GM19240 (cell line): Measurements from ENCODE around the gene SLC22A23.

Experiments
- DNase-seq: peaks from one replicate; pipeline ENCODE4 v3.0.0; 2011; ENCODE audit warnings: low spot score; ENCODE audit not compliant: insufficient read length

SLC22A23 gene

DNA sequence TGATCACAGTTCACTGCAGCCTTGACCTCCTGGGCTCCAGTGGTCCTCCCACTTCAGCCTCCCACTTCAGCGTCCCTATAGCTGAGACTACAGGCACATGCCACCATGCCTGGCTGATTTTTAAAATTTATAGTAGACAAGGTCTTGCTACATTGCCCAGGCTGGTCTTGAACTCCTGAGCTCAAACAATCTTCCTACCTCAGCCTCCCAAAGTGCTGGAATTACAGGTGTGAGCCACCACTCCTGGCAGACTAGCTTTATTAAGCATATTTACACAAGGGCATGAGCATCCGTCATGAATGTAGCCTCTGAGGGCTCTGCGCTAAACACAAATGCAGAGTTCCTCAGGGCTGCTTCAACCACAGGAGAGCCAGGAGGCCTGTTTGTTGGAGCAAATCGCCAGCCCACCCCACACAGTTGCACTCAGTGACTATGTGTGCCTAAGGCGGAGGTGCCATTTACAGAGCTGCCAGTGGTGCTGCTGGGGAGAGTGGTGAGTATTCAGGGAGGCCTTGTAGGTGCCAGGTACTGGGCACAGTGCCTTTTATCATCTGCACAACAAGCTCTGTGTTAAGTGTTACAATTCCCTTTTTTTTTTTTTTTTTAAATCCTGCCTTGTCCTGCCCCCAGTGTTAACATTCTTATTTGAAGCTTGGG is 119.9 kb downstream of the SLC22A23 start:
- no peak for DNase-seq

GRCh38 chr6:3336066-3336786 is 120.6 kb downstream of the SLC22A23 start:
- DNase-seq: no peak

DNA sequence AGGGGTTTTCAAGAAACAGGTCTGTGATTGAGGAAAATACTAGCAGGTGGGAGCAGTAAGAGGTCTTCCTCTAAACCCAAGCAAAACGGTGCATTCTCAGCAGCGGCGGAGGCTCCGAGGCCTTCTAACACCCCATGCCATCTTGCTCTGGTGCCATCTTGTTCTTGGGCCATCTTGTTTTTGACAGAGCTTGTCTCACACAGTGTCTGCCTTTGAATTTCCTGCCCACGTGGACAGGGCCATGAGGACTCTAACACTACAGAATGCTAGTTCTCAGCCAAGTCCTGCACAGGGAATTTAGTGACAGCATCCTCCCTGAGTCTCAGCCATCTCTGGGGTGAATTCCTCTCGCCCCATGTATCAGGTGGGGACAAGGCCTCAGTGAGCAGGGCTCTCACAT is 121.7 kb downstream of the SLC22A23 start:
- DNase-seq: no peak

DNA sequence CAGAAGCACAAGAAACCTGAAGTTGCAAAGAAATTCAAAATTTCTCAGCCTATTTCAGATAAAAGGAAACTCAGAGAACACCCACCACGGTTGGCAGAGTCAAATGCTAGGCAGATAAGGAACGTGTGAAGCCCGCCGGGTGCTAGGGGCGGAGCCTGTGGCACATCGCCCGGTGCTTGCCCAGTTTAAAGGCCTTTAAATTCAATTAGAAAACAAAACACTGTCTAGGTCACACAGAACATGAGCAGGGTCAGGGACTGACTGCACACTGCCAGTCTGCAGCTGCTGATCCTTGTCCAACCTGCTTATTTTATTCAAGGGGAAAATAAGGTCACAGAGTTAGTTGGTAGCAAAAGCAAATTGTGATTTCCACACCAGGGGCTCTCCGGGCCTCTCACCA is 122.3 kb downstream of the SLC22A23 start:
- no peak for DNase-seq

GRCh38 chr6:3333263-3333662 is 123.6 kb downstream of the SLC22A23 start:
- DNase-seq: peak; percentile 32

- DNase-seq: no peak
These were observed 124.9 kb downstream of the SLC22A23 start for GRCh38 chr6:3331971-3332370.

DNA sequence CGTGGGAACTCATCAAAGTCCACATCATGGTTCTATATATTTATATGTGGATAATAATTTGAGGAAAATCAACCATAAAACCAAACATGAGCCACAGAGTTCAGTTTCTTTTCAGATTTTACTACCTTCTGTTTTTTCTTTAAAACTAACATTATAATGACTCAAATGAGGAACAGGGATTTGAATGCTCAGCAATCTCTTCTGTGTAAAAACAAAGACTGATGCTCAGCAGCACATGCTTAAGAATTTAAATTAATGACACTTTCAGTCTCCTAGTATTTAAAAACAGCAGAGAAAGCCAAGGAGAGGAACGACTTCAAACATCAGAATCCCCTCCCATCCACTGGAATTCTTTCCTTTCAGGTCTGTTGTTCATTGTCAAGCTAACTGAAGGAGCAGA is 125.4 kb downstream of the SLC22A23 start:
- no peak for DNase-seq

DNA sequence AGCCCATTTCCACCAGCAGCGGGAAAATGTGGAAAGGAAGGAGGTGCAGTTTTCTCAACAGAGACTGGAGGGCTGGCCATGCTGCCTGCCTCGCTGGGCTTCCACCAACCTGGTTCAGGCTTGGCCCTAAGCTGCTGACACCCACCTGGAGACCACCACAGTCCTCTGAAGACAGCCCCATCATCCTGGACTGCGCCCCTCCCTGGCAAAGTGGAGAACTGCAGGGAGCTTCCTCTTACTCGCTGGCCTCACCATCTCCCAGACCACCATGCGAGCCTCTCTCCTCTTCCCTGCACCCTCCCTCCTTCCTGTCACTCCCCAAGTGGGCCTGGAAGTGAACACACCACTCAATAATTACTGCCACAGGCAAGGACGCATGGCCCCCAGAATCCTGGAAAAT is 126.7 kb downstream of the SLC22A23 start:
- DNase-seq: no peak

- no peak for DNase-seq
These were observed 127.3 kb downstream of the SLC22A23 start for GRCh38 chr6:3329393-3330051.

GRCh38 chr6:3328796-3329195 is 128.1 kb downstream of the SLC22A23 start:
- DNase-seq: no peak

- DNase-seq: no peak
These were observed 128.7 kb downstream of the SLC22A23 start for GRCh38 chr6:3328145-3328544.

DNA sequence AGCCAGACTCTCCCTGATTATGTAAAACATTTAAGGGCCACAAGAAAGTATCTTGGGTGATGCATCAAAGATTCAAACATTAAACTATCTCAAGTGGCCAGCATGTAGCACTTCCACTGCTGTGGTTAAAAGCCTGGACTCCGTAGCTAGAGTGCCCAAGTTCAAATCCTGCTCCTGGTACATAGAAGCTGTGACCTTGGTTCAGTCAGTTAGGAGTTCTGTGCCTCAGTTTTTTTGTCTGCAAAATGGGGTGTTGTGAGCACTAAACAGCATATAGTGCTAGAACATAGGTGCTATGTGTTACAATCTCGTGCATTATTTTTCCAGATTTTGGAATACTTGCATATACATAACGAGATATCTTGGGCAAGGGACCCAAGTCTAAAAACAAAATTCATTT is 129.4 kb downstream of the SLC22A23 start:
- DNase-seq: no peak

GRCh38 chr6:3326981-3327380 is 129.9 kb downstream of the SLC22A23 start:
- no peak for DNase-seq

DNA sequence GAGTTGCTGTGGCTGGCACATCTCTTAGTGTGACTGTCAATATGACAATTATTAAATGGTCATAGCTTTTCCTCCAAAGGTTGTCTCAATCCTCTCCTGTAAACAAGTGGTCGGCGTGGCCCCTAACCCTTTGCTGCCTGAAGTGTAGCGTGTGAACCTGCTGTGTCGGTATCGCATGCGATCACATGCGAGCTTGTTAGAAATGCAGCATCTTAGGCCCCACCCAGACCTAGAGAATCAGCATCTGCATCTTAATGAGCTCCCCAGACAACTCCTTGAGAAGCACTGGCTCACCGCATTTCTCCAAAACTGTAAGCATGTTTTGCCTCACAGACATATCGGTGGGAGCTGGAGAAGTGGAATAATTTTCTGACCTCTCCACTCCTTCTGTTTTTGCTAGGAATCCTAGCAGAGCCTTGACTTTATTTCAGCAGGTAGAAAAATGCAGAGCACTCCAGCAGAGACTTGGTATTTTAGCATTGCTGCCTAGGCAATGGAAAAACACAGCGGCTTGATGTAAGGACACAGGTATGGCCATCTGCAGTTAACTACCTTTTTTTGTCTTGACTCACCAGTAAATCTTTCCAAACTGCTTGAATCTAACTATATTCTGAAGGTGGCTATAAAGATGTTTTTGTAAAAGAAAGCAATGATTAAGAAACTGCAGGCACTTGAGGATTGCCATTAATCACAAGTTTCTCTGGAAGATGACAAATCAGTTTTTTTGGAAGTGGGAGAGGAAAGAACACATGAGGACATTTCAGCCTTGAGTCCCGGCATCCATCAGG is 130.5 kb downstream of the SLC22A23 start:
- no peak for DNase-seq

DNA sequence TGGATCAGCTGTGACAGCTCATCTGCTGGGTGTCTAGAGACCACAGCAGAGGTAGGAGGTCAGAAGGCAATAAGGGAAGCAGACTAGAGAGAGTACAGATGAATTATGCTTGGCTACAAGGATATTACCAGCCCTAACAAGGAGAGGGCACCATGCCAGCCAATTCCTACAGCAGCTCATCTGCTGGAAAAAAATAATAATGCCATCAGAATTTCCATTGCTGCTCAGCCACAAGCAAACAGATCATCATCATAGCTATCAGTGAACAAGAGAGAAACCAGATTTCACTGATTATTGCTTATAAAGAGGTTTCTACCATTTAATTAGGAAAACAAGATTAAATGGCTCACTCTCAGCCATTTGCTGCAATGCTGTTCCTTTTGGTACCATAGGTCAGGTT is 131.6 kb downstream of the SLC22A23 start:
- no peak for DNase-seq

DNA sequence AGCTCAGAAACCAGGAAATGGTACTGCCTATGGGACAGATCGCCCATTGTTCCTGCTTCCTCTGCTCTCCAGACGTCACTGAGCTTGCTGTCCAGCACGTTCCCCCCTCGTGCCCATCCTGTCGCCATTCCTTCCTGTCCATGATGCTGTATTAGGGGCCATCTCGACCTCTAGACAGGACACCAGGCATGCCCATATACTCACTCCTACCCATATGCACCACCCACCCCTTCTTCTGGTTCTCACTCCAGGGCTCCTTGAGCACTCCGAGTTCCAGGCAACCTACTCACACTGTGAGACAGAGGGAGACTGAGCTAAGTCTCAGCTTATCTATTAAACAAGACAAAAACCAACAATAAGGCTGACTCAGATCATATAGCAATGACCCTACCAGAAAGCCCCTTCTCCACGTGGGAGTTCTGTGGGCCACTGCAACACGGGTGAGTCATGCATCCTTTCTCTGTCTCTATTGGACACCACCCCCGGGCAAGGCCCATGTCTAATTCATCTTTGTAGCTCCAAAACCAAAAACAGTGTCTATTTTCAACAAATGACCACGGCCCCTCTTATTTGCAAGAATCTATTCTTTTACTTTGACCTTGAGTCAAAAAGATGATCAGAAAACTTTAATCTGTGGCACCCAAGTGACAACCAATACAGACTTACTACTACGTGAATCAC is 132.4 kb downstream of the SLC22A23 start:
- no peak for DNase-seq

DNA sequence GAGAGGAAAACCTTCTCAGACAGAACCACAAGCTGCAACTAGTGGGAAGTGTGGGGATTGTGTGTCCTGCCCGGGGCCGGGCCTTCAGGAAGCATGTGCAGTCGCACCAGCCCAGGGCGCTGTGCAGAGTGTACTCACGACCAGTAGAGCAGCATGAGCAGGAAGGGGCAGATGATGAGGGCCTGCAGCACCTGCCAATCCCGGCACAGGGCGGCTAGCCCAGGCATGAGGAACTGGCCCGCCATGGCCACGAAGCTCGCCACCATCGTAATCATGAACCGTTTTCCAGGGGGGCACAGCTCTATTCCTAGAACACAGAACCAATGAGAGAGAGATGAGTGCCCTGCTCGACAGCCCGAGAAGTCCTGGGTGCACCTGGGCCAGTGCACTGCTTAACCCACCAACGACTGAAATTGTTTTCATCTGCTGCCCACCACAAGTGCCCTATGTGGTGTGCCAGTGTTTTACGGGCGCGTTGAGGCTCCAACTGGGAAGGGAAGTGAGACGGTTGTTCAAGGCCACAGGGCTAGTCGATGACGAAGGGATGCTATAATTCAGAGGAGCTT is 133.1 kb downstream of the SLC22A23 start:
- no peak for DNase-seq

GRCh38 chr6:3323148-3323547 is 133.7 kb downstream of the SLC22A23 start:
- no peak for DNase-seq

DNA sequence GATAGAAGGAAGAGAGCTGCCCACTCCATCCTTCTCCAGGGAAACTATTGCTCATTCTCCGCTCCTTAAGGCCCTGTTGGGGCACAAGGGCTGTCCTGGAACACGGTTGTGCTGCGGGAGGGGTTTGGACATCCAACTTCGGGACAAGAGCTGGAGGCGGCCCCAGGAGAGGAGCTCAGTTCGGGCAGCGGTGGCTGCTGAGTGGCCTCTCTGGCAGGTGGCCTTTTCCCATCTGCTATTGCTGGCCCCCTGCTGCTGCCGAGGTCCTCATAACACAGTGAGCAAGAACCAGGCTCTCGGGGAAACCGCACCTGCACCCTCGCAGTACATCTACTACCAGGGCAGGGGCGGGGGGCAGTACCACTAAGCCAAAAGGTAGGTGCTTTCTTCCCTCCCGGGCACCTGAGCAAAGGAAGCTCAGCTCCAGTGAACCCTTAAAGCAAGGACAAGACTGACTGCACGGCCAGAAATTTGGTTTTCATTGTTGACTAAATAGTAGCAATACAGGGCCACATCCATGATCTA is 134.4 kb downstream of the SLC22A23 start:
- no peak for DNase-seq

DNA sequence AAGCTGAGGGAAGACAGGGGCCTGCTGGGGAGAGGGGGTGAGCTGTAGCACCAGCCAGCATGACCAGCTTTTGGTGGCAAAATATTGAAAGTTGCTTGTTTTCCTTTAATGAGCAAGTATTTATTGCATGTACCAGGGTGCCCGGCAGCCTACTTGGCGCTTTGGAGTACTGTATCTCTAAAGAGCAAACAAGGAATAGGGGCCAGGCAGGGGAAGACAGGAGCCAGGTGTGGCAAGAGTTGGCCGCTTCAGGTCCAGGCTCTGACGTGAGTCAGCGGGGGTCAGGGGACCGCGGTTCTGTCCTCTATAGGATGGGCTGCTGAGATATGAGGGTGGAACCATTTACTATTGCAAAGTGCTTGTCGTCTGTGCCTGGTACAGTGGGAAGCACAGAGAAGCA is 135.0 kb downstream of the SLC22A23 start:
- no peak for DNase-seq

DNA sequence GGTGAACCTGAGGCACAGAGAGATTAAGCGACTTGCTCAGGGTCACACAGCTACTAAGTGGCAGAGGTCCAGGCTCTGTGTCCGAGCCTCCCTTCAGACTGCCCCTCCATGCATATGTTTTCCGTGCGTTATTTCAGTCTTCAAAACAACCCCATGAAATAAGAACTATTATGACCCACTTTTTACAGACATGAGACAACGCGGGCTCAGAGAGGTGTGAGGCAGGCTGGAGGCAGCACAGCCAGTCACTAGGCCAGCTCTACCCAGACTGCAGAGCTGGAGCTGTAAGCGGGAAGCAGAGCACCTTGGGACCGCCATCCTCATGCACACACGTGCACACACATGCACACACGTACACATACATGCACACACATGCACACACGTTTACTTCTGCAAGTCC is 135.8 kb downstream of the SLC22A23 start:
- DNase-seq: no peak
